ENCODE measurements around the gene IFNA5. TPM values are rescaled to one million over a fixed set of nuclear protein-coding genes. Genes with fewer than 3 reads are reported as not detected.

Gene IFNA5
- total RNA-seq, 2 donors from 2014 or later: 0.68 to 2.5 TPM

DNA sequence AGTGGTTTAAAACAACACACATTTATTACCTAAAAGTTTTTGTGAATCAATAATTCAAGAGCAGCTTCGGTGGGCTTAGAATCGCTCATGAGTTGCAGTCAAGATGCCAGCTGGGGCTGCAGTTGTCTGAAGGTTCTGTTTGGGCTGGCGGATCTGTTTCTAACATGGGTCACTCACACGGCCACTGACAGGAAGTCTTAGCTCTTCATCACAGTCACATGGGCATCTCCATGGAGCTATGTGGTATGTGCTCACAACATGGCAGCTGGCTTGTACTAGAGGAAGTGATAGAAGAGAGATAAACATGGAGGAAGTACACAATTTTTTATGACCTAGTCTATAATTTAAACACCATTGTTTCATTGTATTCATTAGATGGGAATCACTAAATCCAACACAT is 18.9 kb upstream of the IFNA5 start:
- DNase-seq (ENCODE audit: low spot score) (no peak), ATAC-seq (ENCODE audit: insufficient number of reproducible peaks, low FRiP score, low read depth) (no peak)
- peaks cover 12 to 22% of the 10 kb centered on the region in 2 donors for H3K4me1 ChIP-seq (ENCODE audit: control insufficient read depth in 1 of 2, low read depth in 2 of 2)
- H3K4me3 ChIP-seq: no peak overlapping the region
- H3K9me3 ChIP-seq: no peaks in the 10 kb centered on the region
- TF ChIP-seq, protein P1, sequence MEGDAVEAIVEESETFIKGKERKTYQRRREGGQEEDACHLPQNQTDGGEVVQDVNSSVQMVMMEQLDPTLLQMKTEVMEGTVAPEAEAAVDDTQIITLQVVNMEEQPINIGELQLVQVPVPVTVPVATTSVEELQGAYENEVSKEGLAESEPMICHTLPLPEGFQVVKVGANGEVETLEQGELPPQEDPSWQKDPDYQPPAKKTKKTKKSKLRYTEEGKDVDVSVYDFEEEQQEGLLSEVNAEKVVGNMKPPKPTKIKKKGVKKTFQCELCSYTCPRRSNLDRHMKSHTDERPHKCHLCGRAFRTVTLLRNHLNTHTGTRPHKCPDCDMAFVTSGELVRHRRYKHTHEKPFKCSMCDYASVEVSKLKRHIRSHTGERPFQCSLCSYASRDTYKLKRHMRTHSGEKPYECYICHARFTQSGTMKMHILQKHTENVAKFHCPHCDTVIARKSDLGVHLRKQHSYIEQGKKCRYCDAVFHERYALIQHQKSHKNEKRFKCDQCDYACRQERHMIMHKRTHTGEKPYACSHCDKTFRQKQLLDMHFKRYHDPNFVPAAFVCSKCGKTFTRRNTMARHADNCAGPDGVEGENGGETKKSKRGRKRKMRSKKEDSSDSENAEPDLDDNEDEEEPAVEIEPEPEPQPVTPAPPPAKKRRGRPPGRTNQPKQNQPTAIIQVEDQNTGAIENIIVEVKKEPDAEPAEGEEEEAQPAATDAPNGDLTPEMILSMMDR (IDR thresholded peaks at IDR 0.05): no peak
- peaks cover 18% of the 10 kb centered on the region for H3K36me3 ChIP-seq
- no peaks in the 10 kb centered on the region for H3K27me3 ChIP-seq (replicated peaks; ENCODE audit: insufficient read depth)
- H3K27ac ChIP-seq: no peak overlapping the region

DNA sequence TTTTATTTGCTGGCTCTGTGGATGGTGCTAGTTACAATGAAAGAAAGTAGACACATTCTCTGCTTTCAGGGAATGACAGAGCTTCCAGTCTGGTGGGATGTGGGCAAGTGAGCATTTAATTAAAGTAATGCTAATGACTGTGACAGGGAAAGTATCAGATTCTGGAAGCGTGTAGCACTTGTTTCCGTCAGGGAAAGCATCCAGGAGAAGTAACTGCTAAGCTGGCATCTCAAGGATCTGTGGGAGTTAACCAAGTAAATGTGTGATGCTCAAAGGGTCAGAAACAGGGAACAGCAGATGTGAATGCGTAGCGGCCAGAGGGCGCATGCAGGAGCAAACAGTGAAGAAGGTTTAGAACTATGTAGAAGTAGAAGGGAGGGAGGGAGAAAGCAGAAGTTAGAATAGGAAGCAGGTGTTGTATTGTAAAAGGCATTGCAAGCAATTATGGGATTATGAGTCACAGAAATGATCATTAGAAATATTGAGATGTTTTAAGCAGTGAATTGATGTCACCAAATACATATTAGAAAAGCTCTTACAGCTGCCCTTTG is 17.9 kb upstream of the IFNA5 start:
- DNase-seq (ENCODE audit: low spot score) (no peak), ATAC-seq (ENCODE audit: insufficient number of reproducible peaks, low FRiP score, low read depth) (no peak)
- no peaks in the 10 kb centered on the region for H3K27me3 ChIP-seq (replicated peaks; ENCODE audit: insufficient read depth)
- no peak overlapping the region for H3K27ac ChIP-seq
- no peak overlapping the region for H3K4me3 ChIP-seq
- no peaks in the 10 kb centered on the region for H3K9me3 ChIP-seq
- peaks cover 2 to 13% of the 10 kb centered on the region in 2 donors for H3K4me1 ChIP-seq (ENCODE audit: control insufficient read depth in 1 of 2, low read depth in 2 of 2)
- TF ChIP-seq, protein P1 (IDR thresholded peaks at IDR 0.05): no peak
- peaks cover 18% of the 10 kb centered on the region for H3K36me3 ChIP-seq

DNA sequence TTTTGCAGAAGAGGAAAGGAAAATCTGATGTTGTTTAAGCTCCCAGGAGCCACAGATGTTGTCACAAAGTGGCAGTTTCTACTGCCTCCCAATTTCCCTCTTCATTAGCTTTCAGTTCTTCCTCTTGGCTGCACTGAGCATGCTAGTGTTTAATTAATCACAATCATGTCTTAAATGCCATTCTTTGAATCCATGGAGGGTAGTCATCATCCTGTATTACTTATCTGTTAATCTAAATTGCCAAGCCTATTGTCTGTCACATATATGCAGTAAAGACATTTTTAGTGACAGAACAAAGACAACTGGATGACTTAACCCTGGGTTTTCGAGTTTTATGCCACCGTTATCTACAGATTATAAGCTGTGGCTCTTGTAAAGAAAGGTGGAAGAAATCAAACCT is 15.4 kb upstream of the IFNA5 start:
- DNase-seq (ENCODE audit: low spot score): no peak
- Histone ChIP-seq H3K4me1 (ENCODE audit: control insufficient read depth in 1 of 2, low read depth in 2 of 2) (peaks cover 0 to 8% of the 10 kb centered on the region in 2 donors), H3K27me3 (replicated peaks; ENCODE audit: insufficient read depth) (no peaks in the 10 kb centered on the region), H3K36me3 (peaks cover 18% of the 10 kb centered on the region), H3K27ac (no peak overlapping the region), H3K9me3 (no peaks in the 10 kb centered on the region), H3K4me3 (no peak overlapping the region)
- ATAC-seq (ENCODE audit: insufficient number of reproducible peaks, low FRiP score, low read depth): no peak
- TF ChIP-seq, protein P1 (IDR thresholded peaks at IDR 0.05): no peak

DNA sequence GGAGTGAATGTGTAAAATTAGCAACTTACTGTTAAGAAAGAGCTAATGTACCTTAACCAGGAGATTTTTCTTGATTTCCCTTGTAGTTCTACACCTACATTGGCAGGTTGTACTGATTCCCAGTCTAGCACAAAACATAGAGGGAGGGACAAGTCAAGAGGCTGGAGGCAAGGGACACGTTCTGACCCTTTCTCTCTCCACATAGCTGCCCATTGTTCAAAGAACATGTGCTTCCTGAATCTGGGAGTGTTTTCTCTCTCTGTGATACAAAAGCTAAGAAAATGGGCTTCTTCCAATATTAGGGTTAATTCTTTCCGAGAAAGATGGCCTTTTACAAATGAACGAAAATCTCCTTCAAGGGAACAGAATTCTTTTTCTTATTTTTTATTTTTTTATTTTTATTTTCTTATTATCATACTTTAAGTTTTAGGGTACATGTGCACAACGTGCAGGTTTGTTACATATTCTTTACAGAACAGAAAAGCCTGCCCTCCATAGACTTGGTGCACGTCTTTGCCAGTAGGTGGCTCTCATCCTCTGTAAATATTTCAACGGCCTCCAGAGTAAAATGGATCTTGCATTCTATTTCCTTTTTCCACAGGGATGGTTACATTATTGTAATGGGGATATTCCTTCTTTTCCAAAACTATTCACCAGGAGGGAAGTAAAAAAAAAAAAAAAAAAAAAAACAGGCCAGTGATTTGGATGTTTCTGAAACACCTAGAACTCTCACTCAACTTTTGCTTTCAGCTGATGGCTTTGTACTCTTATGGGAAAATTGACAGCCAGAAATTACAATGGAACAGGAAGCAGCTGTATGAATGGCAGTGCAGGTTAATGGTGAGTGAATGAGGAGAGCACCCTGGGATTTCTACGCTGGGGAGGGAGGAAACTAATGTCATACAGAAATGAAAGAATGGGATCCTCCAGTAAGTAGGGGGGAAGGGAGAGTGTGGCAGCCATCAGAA is 13.1 kb upstream of the IFNA5 start:
- TF ChIP-seq, protein P1 (IDR thresholded peaks at IDR 0.05): peak; percentile 52
- no peak overlapping the region for H3K27ac ChIP-seq
- H3K4me3 ChIP-seq: no peak overlapping the region
- no peaks in the 10 kb centered on the region for H3K9me3 ChIP-seq
- peaks cover 0 to 8% of the 10 kb centered on the region in 2 donors for H3K4me1 ChIP-seq (ENCODE audit: control insufficient read depth in 1 of 2, low read depth in 2 of 2)
- peaks cover 5% of the 10 kb centered on the region for H3K36me3 ChIP-seq
- ATAC-seq (ENCODE audit: insufficient number of reproducible peaks, low FRiP score, low read depth) (no peak), DNase-seq (ENCODE audit: low spot score) (no peak)
- H3K27me3 ChIP-seq (replicated peaks; ENCODE audit: insufficient read depth): no peaks in the 10 kb centered on the region

DNA sequence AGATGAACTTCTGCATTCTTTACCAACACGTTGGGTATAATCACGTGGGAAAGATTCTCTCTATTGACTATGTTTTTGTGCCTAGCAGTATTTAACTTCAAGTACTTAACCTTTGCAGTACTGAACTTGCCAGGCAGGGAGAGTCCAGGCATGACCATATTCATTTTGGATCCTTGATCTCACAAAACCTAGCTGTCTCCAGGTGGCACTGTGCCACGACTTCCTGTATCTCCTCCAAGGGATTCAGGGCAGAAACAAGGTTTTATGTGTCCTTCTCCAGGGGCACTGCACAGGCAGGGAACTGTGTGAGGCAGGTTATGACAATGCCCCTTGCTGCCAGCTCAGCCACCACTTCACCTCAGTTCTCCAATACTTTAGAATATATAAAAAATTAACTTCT is 11.7 kb upstream of the IFNA5 start:
- peaks cover 0 to 8% of the 10 kb centered on the region in 2 donors for H3K4me1 ChIP-seq (ENCODE audit: control insufficient read depth in 1 of 2, low read depth in 2 of 2)
- TF ChIP-seq, protein P1 (IDR thresholded peaks at IDR 0.05): no peak
- H3K27ac ChIP-seq: no peak overlapping the region
- H3K9me3 ChIP-seq: no peaks in the 10 kb centered on the region
- H3K4me3 ChIP-seq: no peak overlapping the region
- ATAC-seq (ENCODE audit: insufficient number of reproducible peaks, low FRiP score, low read depth): no peak
- H3K36me3 ChIP-seq: no peaks in the 10 kb centered on the region
- no peak for DNase-seq (ENCODE audit: low spot score)
- no peaks in the 10 kb centered on the region for H3K27me3 ChIP-seq (replicated peaks; ENCODE audit: insufficient read depth)
